H54 (cell line): ENCODE measurements around the gene DBNDD1.
A peak's percentile ranks its signal among the peaks of the same experiment; 100 is the strongest.
"Not testable (repeated sequence)": the region's sequence is repeated elsewhere in the genome, so short reads cannot be mapped to it uniquely, and the experiment has no call there.

ENCODE experiments used
- DNase-seq: peaks from one replicate; pipeline ENCODE4 v3.0.0; 2011; ENCODE audit warnings: low spot score, mixed read lengths; ENCODE audit not compliant: insufficient read length
- FAIRE-seq: peaks from 3 replicates; lab custom pipeline; 2011; peaks lifted over from hg19 to GRCh38; lab: Jason Lieb, UNC
- POLR2A ChIP-seq: IDR thresholded peaks from 2 replicates; pipeline ENCODE4 v1.6.1; 2011; ENCODE audit warnings: low read depth, mild to moderate bottlenecking, low read length

DBNDD1 gene, protein sequence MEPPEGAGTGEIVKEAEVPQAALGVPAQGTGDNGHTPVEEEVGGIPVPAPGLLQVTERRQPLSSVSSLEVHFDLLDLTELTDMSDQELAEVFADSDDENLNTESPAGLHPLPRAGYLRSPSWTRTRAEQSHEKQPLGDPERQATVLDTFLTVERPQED

DNA sequence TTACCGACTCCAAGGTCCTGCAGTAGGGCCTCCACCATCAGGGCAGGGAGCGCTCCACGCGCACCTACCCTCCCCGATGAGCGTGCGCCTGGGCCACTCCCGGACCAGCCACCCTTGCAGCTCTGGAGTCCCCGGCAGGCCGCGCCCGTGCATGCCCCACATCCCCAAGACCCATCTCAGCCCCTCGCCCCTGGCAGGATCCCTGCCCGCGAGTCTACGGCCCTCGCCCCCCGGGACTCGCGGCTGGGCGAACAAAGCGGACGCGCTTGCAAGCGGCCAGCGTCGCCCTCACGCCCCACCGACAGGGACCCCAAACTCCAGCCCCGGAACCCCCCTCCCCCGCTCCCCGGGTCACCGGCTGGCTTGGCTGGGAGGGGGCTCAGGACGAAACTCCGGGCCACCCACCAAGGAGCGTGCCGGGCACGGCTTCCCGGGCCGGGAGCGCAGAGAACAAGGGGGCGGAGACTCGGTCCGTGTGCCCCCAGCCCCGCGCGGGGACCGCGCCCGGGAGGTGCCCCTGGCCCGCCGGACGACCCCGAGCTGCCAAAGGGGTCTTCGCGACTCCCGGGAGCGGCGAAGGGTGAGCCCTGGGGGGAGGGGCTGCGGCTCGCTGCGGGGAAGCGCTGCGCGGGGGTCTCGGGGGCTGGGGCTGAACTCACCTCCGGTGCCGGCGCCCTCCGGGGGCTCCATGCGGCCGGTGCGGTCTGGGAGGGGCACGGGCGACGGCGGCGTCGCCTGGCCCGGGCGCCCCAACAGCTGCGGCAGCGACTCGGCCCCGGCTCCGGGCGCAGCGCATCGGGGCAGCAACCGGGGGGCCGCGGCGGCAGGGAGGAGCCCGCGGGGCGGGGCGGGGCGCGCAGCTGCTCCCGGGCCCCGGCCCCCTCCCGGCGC lies at the start of gene DBNDD1:
Gene DBNDD1 (minus strand): TSS at position 805 of the 891 bp plus-strand sequence. CDS start 115 bp downstream, at position 690.
- FAIRE-seq (no peak), DNase-seq (no peak)
- no peak for TF ChIP-seq POLR2A

DNA sequence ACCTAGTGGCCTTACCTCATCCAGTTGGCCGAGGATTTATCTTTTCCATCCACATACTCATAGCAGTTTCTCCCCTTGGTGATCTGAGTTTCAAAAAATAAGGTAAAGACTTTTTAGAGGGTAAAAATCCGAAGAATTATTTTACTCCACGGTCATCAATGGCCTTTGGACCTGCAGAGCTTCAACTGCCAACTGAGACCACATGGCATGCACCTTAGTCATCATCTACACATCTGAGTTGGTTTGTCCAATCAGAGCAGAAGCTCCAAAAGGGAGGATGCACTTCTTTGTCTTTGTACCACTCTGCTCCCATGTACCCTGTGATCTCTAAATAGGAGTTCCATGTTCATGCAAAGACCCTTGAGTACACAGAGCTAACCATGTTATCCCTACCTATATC lies 42.2 kb upstream of the DBNDD1 start:
- FAIRE-seq: no peak
- no peak for TF ChIP-seq POLR2A
- no peak for DNase-seq

DNA sequence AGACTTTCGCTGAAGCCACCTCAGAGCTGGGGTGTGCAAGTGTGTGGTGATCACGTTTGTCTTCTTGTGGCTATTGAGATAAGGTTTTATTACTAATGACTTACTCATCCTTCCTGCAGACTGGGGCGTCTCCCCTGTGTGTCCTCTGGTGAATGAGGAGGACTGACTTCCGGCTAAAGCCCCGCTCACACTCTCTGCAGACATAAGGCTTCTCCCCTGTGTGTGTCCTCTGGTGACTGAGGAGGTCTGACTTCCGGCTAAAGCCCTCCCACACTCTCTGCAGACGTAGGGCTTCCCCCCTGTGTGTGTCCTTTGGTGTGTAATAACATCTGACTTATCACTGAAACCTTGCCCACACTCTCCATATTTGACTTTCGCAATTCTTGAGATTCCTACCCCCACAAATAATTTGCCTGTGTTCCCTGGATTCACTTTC lies 38.5 kb upstream of the DBNDD1 start:
- no peak for FAIRE-seq
- TF ChIP-seq POLR2A: no peak
- no peak for DNase-seq

DNA sequence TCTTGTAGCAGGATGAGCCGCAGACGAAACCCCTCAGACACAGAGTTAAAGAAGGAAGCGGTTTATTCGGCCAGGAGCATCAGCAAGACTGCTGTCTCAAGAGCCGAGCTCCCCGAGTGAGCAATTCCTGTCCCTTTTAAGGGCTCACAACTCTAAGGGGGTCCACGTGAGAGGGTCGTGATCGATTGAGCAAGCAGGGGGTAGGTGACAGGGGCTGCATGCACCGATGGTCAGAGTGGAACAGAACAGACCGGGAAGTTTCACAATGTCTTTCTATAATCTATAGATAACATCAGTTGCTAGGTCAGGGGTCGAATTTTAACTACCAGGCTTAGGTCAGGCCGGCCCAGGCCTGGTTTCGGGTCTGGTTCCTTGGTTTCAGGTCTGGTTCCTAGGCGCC lies 37.3 kb upstream of the DBNDD1 start:
- not testable (repeated sequence) for FAIRE-seq, DNase-seq

DNA sequence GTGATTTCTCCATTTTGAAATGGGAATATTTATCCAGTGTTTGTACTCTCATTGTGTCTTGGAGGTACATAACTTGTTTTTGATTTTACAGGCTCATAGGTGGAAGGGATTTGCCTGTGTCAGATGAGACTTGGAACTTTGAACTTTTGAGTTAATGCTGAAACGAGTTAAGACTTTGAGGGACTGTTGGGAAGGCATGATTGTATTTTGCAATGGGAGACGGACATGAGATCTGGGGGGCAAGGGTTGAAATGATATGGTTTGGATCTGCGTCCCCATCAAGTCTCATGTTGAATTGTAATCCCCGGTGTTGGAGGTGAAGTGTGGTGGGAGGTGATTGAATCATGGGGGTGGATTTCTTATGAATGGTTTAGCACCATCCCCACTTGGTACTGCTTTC lies 36.1 kb upstream of the DBNDD1 start:
- TF ChIP-seq POLR2A: no peak
- no peak for FAIRE-seq
- DNase-seq: no peak

DNA sequence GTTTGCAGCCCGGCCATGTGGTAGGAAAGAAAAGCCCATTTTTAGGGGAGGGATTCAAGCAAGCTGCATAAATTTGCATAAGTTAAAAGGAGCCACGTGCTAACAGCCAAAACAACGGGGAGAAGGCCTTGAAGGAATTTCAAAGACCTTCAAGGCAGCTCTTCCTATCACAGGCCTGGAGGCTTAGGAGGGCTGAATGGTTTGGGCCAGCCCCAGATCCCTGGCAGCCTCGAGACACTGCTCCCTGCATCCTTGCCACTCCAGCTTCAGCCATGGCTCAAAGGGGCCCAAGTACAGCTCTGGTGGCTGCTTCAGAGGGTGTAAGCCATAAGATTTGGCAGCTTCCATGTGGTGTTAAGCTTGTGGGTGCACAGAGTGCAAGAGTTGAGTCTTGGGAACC lies 35.3 kb upstream of the DBNDD1 start:
- no peak for DNase-seq
- FAIRE-seq: no peak
- TF ChIP-seq POLR2A: no peak

DNA sequence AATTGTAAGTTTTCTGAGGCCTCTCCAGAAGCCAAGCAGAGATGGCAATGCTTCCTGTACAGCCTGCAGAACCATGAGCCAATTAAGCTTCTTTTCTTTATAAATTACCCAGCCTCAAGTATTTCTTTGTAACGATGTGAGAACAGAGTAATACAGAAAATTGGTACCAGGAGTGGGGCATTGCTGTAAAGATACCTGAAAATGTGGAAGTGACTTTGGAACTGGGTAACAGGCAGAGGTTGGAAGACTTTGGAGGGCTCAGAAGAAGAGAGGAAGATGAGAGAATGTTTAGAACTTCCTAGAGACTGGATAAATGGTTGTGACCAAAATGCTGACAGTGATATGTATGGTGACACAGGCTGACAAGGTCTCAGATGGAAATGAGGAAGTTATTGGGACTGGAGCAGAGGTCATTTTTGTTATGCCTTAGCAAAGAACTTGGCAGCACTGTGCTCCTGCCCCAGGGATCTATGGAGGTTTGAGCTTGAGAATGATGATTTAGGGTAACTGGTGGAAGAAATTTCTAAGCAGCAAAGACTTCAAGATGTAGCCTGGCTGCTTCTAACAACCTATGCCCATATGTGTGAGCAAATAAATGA lies 34.7 kb upstream of the DBNDD1 start:
- no peak for FAIRE-seq
- no peak for TF ChIP-seq POLR2A
- DNase-seq: no peak

DNA sequence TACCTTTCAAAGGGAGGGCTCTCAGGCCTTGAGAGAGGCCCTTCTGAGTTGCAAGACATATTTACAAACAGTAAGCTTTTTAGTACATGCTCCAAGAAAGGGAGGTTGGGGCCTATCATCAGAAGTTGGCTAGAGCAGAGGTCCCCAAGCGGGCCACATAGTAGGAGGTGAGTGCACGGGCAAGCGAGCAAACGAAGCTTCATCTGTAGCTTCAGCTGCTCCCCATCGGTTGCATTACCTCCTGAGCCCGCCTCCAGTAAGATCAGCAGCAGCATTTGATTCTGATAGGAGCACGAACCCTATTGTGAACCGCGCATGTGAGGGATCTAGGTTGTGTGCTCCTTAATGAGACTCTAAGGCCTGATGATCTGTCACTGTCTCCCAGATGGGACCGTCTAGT lies 31.7 kb upstream of the DBNDD1 start:
- FAIRE-seq: no peak
- TF ChIP-seq POLR2A: no peak
- DNase-seq: no peak

DNA sequence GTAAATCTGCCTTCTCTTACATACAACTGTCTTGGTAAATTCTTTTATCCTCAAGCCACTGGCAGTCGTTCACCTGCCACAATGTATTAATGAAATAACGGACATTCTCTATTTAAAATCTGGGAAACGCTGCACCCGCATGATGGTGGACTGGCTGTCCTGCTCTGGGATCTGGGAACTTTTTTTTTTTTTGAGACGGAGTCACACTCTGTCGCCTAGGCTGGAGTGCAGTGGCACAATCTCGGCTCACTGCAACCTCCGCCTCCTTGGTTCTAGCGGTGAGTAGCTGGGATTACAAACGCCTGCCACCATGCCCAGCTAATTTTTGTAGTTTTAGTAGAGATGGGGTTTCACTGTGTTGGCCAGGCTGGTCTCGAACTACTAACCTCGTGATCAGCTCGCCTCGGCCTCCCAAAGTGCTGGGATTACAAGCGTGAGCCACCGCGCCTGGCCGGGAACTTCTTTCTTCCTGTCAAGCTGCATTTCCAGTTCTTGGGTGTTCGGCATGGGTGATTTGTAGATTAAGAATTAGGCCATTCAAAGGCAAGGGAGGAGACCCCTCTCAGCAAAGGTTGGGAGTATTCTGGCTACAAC lies 29.6 kb upstream of the DBNDD1 start:
- no peak for FAIRE-seq
- DNase-seq: no peak
- no peak for TF ChIP-seq POLR2A

DNA sequence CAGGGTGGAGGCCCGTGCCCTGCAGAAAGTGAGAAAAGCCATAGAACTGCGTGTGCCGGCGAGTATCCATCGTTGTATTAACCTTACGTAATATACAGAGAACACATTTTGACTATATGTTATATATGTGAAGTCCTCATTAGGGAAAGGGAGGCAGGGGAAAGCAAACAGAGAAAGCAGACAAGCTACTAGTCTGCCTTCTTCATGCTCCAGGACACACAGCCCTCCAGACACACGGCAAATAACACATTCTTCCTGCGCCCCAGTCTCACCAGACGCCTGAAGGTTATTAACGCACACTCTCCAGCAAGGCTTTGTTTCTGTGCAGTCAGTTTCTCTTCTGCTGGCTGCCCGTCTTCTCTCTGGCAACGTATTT lies 29.1 kb upstream of the DBNDD1 start:
- DNase-seq (no peak), FAIRE-seq (no peak)
- no peak for TF ChIP-seq POLR2A

DNA sequence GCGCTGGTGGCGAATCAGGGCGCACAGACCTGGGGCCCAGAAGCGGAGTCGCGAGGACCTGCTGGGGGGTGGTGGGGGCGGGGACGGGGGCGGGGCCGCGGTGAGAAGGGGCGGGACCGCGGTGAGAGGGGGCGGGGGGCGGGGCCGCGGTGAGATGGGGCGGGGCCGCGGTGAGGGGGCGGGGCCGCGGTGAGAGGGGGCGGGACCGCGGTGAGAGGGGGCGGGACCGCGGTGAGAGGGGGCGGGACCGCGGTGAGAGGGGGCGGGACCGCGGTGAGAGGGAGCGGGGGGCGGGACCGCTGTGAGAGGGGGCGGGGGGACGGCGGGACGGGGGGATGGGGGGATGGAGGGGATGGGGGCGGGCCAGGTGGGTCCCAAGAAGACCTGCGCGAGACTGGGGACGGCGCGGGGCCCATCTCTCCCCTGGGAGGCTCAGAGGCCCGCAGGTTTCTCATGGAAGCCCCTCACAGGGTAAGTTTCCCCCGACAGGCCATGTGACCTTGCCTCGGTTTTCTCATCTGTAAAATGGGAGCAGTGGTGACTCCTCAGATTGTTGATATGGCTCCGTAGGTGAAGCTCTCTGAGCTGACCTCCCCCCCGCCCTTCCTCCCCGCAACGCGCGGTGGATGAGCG lies 28.6 kb upstream of the DBNDD1 start:
- no peak for TF ChIP-seq POLR2A
- FAIRE-seq (no peak), DNase-seq (no peak)

DNA sequence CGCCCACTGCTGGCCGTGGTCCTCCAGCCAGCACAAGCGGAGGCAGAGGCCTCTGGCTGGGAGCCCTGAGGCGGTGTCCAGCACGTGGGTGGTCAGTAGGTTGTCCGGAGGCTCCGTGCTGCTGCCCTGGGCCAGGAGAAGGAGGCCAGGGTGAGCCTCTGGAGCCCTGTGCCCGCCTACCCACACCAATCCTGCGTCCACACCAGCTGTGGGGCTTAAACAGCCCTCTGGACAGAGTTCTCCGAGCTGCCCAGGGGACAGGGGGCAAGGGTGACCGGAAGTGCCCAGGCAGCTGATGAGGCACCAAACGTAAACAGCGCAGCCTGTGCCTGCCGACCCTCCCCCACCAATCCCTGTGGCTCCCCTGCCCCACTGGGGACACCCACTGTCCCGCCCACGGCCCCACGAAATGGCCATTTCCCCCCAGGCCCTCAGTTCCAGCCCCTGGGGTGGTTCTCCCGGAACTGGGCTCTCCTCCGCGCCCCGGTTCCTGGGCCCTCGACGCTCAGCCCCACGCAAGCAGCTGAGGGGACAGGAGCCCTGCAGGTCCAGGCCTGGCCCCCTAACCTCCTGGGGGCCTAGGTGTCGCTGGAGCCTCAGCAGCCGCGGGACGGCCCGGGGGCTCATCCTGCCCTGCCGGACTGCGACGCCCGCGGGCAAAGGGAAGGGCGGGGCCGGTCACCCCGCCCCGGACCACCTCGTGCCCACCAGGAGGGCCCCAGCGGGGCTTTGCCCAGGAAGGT lies 27.9 kb upstream of the DBNDD1 start:
- FAIRE-seq (no peak), DNase-seq (peak; percentile 76)
- no peak for TF ChIP-seq POLR2A
